Lung (tissue), 12 donors: ENCODE data around the gene SYCE3. TPM values are rescaled to one million over a fixed set of nuclear protein-coding genes. Genes with fewer than 3 reads are reported as not detected.

Source experiments
- ATAC-seq: fragments of 200-7000 bp; cut with Tn5 transposase; one replicate; pipeline ENCODE4 v1.9.1; 2020; ENCODE audit warnings: moderate number of reproducible peaks; ENCODE audit not compliant: insufficient read depth, low FRiP score
- DNase-seq, 3 donors: peaks; one replicate each; pipeline ENCODE4 v3.0.0-alpha.2; 2013 to 2017
- H3K27ac ChIP-seq, 2 donors: one replicate each; pipeline ENCODE4 v1.5.1; 2013; ENCODE audit warnings: mild to moderate bottlenecking in 2 of 2, moderate library complexity in 2 of 2, control low read depth in 1 of 2, inconsistent platforms in 1 of 2, low read depth in 1 of 2, low read length in 1 of 2
- H3K27me3 ChIP-seq, 3 donors: one replicate each; pipeline ENCODE4 v1.5.1; 2013; ENCODE audit warnings: low read length in 2 of 3; ENCODE audit not compliant: control insufficient read depth in 3 of 3, insufficient read depth in 3 of 3
- H3K36me3 ChIP-seq, 4 donors: one replicate each; pipeline ENCODE4 v1.5.1; 2013; ENCODE audit warnings: low read length in 4 of 4, mild to moderate bottlenecking in 1 of 4, moderate library complexity in 1 of 4; ENCODE audit not compliant: control insufficient read depth in 4 of 4, insufficient read depth in 4 of 4
- H3K4me1 ChIP-seq, 5 donors: one replicate each; pipeline ENCODE4 v1.5.1; 2013; ENCODE audit warnings: low read length in 5 of 5, mild to moderate bottlenecking in 2 of 5, moderate library complexity in 1 of 5; ENCODE audit not compliant: control insufficient read depth in 5 of 5, insufficient read depth in 5 of 5
- H3K4me3 ChIP-seq: one replicate; pipeline ENCODE4 v1.5.1; 2013; ENCODE audit warnings: mild to moderate bottlenecking, control low read depth, moderate library complexity
- H3K9ac ChIP-seq, 2 donors: one replicate each; pipeline ENCODE4 v1.5.1; 2013; ENCODE audit warnings: low read length in 2 of 2, control low read depth in 1 of 2; ENCODE audit not compliant: insufficient read depth in 1 of 2
- H3K9me3 ChIP-seq, 4 donors: one replicate each; pipeline ENCODE4 v1.5.1; 2013; ENCODE audit warnings: low read length in 3 of 4, mild to moderate bottlenecking in 1 of 4, moderate library complexity in 1 of 4; ENCODE audit not compliant: control insufficient read depth in 4 of 4, insufficient read depth in 3 of 4
- CTCF ChIP-seq: IDR thresholded peaks from 2 replicates; pipeline ENCODE4 v1.5.1; 2012; ENCODE audit warnings: mild to moderate bottlenecking; ENCODE audit errors: control extremely low read depth, extremely low read depth
- WGBS, 2 donors: extraction: QIAGEN DNeasy Blood & Tissue Kit; methylation state at CpG; one replicate each; pipeline ENCODE4 v1.1.7; 2013; 5-methylcytosine and 5-hydroxymethylcytosine counted together
- polyA plus RNA-seq, 2 donors: library from polyadenylated mRNA; stranded (reverse); fragments of 200-250 nt; gene quantifications; one replicate each; pipeline ENCODE4 v1.2.1, GENCODE V29; 2013
- total RNA-seq, 2 donors: library from RNA; depleted of rRNA in 1 of 2; stranded (reverse); fragments of >200 nt in 1 of 2; gene quantifications; one replicate each; pipeline ENCODE4 v1.2.1, GENCODE V29; 2014 to 2021
- donor health status: control.
- donor health status: control.
- donor health status: Bipolar disorder and iron deficiency.
- donor health status: healthy.
- donor health status: DM: yes; HTN: yes; CAD: no.

Gene SYCE3
- total and polyA plus RNA-seq, 4 donors = 1.1 to 1.7 TPM; not detected in 2

- Histone ChIP-seq H3K4me3 (peak overlapping the region; percentile 64), H3K27ac (peak overlapping the region; percentile 95 to 99), H3K27me3 (peaks cover 0 to 38% (median 23%) of the 10 kb centered on the region in 3 donors), H3K9ac (no peak overlapping the region), H3K9me3 (no peaks in the 10 kb centered on the region), H3K36me3 (peaks cover 0 to 1% (median 0%) of the 10 kb centered on the region in 4 donors), H3K4me1 (peaks cover 0 to 39% (median 21%) of the 10 kb centered on the region in 5 donors)
- ATAC-seq (no peak), DNase-seq (peak in 2 of 3 donors; percentile 25 to 38)
- TF ChIP-seq CTCF = no peak
- WGBS, 2 donors = 19 to 24% methylated on average over 50 of the region's 50 CpGs
Observed at GRCh38 chr22:50529416-50529896, 33.3 kb downstream of the SYCE3 start.

DNA sequence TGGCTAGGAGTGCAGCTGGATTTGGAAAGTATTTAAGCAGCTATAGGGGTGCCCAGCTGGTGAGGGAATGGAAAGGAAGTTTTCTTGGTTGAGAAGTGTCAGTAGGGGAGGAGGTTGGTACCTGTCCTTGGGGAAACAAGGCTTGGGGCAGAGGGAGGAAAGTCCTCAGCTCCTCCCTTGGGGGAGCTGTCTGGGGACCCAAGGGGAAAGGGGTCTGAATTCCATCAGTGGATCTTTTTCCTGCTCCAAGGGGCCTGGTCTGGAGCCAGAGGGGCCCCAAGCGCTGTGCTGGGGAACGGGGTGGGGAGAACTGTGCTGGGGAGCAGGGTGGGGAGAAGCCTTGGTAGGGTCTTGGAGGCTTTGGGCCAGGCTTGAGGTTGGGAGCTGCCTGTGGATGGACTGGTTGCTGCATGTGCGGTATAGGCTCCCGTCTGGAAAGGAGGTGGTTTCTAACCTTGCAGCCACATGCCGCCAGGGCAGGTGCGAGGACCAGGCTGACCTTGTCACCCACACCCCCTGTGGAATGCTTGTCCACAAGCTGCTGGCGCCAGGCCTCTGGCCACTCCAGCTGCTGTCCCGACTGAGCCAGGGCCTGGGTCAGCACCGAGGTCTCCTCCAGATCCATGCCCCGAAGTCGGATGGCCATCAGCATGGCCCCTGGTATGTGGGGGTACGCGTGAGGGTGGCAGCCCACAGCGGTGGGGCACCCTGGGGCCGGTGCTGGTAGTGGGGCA, 33.9 kb downstream of the SYCE3 start:
- WGBS, 2 donors = 69 to 80% methylated on average over 15 of the region's 15 CpGs
- peaks cover 0 to 3% (median 1%) of the 10 kb centered on the region in 4 donors for H3K36me3 ChIP-seq
- H3K4me1 ChIP-seq = peaks cover 0 to 42% (median 22%) of the 10 kb centered on the region in 5 donors
- H3K9ac ChIP-seq = no peak overlapping the region
- TF ChIP-seq CTCF = no peak
- peak overlapping the region; percentile 95 to 99 for H3K27ac ChIP-seq
- no peak for DNase-seq
- H3K9me3 ChIP-seq = no peaks in the 10 kb centered on the region
- no peak for ATAC-seq
- peak overlapping the region; percentile 64 for H3K4me3 ChIP-seq
- peaks cover 0 to 32% (median 21%) of the 10 kb centered on the region in 3 donors for H3K27me3 ChIP-seq

- Histone ChIP-seq H3K9me3 (no peaks in the 10 kb centered on the region), H3K27ac (peak overlapping the region in 1 of 2 donors; percentile 99), H3K27me3 (peaks cover 0 to 26% (median 14%) of the 10 kb centered on the region in 3 donors), H3K4me1 (peaks cover 0 to 42% (median 22%) of the 10 kb centered on the region in 5 donors), H3K4me3 (no peak overlapping the region), H3K9ac (no peak overlapping the region), H3K36me3 (peaks cover 0 to 10% (median 7%) of the 10 kb centered on the region in 4 donors)
- 88 to 90% methylated on average over 18 of the region's 18 CpGs for WGBS, 2 donors
- no peak for TF ChIP-seq CTCF
- no peak for ATAC-seq
- DNase-seq = no peak
Observed at GRCh38 chr22:50527921-50528681, 34.6 kb downstream of the SYCE3 start.
